Measurements from ENCODE around the gene SEZ6L.

Gene SEZ6L

GRCh38 chr22:26182723-26183122, 13.5 kb downstream of the SEZ6L start:
- no peak for DNase-seq

GRCh38 chr22:26185190-26185589, 15.9 kb downstream of the SEZ6L start:
- DNase-seq, result no peak

GRCh38 chr22:26188341-26188740, 19.1 kb downstream of the SEZ6L start:
- no peak for DNase-seq

GRCh38 chr22:26194313-26194712, 25.1 kb downstream of the SEZ6L start:
- DNase-seq, result no peak

- no peak for DNase-seq
These were observed 25.6 kb downstream of the SEZ6L start for GRCh38 chr22:26194877-26195276.

- DNase-seq, result no peak
These were observed 27.4 kb downstream of the SEZ6L start for GRCh38 chr22:26196657-26197056.

GRCh38 chr22:26197425-26197824, 28.2 kb downstream of the SEZ6L start:
- no peak for DNase-seq

- DNase-seq, result no peak
These were observed 30.4 kb downstream of the SEZ6L start for GRCh38 chr22:26199665-26200064.

- no peak for DNase-seq
These were observed 33.1 kb downstream of the SEZ6L start for GRCh38 chr22:26202280-26202924.

GRCh38 chr22:26205494-26205893, 36.2 kb downstream of the SEZ6L start:
- DNase-seq, result no peak

- no peak for DNase-seq
These were observed 41.1 kb downstream of the SEZ6L start for GRCh38 chr22:26210334-26210733.

- DNase-seq, result no peak
These were observed 44.6 kb downstream of the SEZ6L start for GRCh38 chr22:26213826-26214225.

- no peak for DNase-seq
These were observed 45.2 kb downstream of the SEZ6L start for GRCh38 chr22:26214466-26214865.

GRCh38 chr22:26215736-26216135, 46.5 kb downstream of the SEZ6L start:
- no peak for DNase-seq

- DNase-seq, result no peak
These were observed 55.9 kb downstream of the SEZ6L start for GRCh38 chr22:26225207-26225606.

GRCh38 chr22:26226538-26227297, 57.5 kb downstream of the SEZ6L start:
- DNase-seq, result no peak

- no peak for DNase-seq
These were observed 60.6 kb downstream of the SEZ6L start for GRCh38 chr22:26229910-26230309.

- no peak for DNase-seq
These were observed 65.0 kb downstream of the SEZ6L start for GRCh38 chr22:26234296-26234695.

GRCh38 chr22:26235792-26236487, 66.7 kb downstream of the SEZ6L start:
- DNase-seq, result no peak

- DNase-seq, result no peak
These were observed 67.7 kb downstream of the SEZ6L start for GRCh38 chr22:26236991-26237390.

GRCh38 chr22:26238596-26238995, 69.3 kb downstream of the SEZ6L start:
- DNase-seq, result no peak

- no peak for DNase-seq
These were observed 70.3 kb downstream of the SEZ6L start for GRCh38 chr22:26239581-26239980.

- DNase-seq, result no peak
These were observed 72.1 kb downstream of the SEZ6L start for GRCh38 chr22:26241361-26241760.

GRCh38 chr22:26245001-26245400, 75.7 kb downstream of the SEZ6L start:
- DNase-seq, result no peak
